Measurements from ENCODE around the gene CC2D2A.

DNA sequence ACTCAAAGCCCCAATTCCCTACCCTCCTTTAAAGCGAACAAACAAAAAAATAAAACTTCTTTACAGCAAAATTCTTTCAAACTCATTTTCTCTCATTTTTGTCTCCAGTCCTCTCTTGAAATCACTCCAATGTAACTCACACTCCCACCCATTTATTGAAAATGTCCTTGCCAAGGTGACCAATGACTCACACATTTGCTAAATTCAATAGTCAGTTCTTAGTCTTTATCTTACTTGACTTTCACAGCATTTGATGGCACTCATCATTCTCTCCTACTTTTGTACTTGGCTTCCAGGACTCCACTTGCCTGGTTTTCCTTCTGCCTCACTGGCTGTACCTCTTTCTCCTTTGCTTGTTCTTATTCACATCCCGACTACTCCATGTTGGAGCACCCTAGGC lies 19.9 kb downstream of the CC2D2A start:
- TF ChIP-seq, protein P1, sequence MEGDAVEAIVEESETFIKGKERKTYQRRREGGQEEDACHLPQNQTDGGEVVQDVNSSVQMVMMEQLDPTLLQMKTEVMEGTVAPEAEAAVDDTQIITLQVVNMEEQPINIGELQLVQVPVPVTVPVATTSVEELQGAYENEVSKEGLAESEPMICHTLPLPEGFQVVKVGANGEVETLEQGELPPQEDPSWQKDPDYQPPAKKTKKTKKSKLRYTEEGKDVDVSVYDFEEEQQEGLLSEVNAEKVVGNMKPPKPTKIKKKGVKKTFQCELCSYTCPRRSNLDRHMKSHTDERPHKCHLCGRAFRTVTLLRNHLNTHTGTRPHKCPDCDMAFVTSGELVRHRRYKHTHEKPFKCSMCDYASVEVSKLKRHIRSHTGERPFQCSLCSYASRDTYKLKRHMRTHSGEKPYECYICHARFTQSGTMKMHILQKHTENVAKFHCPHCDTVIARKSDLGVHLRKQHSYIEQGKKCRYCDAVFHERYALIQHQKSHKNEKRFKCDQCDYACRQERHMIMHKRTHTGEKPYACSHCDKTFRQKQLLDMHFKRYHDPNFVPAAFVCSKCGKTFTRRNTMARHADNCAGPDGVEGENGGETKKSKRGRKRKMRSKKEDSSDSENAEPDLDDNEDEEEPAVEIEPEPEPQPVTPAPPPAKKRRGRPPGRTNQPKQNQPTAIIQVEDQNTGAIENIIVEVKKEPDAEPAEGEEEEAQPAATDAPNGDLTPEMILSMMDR (IDR thresholded peaks at IDR 0.05) = no peak
- TF ChIP-seq SP1 (CRISPR knock-in tag; conservative IDR thresholded peaks at IDR 0.05) = no peak
- TF ChIP-seq CREB1 (CRISPR knock-in tag; IDR thresholded peaks at IDR 0.05) = no peak

Data from WTC11 (cell line).